ENCODE results near the gene RAPGEF1.

GRCh38 chr9:131731644-131732043 is 8.2 kb downstream of the RAPGEF1 start:
- no peak for TF ChIP-seq POLR2AphosphoS5 (IDR thresholded peaks at IDR 0.05)
- TF ChIP-seq, protein P1, sequence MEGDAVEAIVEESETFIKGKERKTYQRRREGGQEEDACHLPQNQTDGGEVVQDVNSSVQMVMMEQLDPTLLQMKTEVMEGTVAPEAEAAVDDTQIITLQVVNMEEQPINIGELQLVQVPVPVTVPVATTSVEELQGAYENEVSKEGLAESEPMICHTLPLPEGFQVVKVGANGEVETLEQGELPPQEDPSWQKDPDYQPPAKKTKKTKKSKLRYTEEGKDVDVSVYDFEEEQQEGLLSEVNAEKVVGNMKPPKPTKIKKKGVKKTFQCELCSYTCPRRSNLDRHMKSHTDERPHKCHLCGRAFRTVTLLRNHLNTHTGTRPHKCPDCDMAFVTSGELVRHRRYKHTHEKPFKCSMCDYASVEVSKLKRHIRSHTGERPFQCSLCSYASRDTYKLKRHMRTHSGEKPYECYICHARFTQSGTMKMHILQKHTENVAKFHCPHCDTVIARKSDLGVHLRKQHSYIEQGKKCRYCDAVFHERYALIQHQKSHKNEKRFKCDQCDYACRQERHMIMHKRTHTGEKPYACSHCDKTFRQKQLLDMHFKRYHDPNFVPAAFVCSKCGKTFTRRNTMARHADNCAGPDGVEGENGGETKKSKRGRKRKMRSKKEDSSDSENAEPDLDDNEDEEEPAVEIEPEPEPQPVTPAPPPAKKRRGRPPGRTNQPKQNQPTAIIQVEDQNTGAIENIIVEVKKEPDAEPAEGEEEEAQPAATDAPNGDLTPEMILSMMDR (IDR thresholded peaks at IDR 0.05): no peak
- TF ChIP-seq POLR2A (IDR thresholded peaks at IDR 0.05): no peak

All from sigmoid colon (tissue), 4 donors.